T-helper 2 cell treated with Interferon-gamma antibody and Interleukin-4, amounts not matched to agents 100 ng/mL and 5 ng/mL, for 36 hours (primary cell): ENCODE measurements around the gene PON1. TPM values are rescaled to one million over a fixed set of nuclear protein-coding genes. Genes with fewer than 3 reads are reported as not detected.

Source experiments
- intact Hi-C: fragments of 100-400 bp; cut with micrococcal nuclease; formaldehyde crosslinking; loops from one replicate; pipeline ENCODE4 v1.15.1; 2023
- total RNA-seq: library from RNA; stranded (reverse); gene quantifications from 2 replicates; pipeline ENCODE4 v1.2.3, GENCODE V29; 2022

The PON1 gene
- total RNA-seq, 1 donor from 2014 or later = not detected

- intact Hi-C loops = no loop called here
These were observed 61.5 kb downstream of the PON1 start for GRCh38 chr7:95262875-95263274.

GRCh38 chr7:95261895-95262415, 62.4 kb downstream of the PON1 start:
- intact Hi-C loops = no loop called here

GRCh38 chr7:95255691-95256090, 68.6 kb downstream of the PON1 start:
- intact Hi-C loops = no loop called here

- intact Hi-C loops = no loop called here
These were observed 70.3 kb downstream of the PON1 start for GRCh38 chr7:95253986-95254385.

GRCh38 chr7:95251966-95252365, 72.4 kb downstream of the PON1 start:
- intact Hi-C loops = no loop called here

- intact Hi-C loops = no loop called here
These were observed 73.8 kb downstream of the PON1 start for GRCh38 chr7:95250571-95250970.

Other genes with a start within 250 kb of the PON1 start
- gene PON3, start 71.8 kb upstream of the PON1 start, total RNA-seq = 0.25 TPM in 1 of 2 replicates, not detected in the other
- gene PON2, start 110.5 kb upstream of the PON1 start, total RNA-seq = 12.3 and 13.8 TPM in 2 replicates
- not detected in 2 replicates for gene ASB4, start 161.4 kb upstream of the PON1 start, total RNA-seq